Dendritic cell treated with granulocyte-macrophage colony-stimulating factor and Interleukin-4, amounts not matched to agents 40 ng/mL and 50 ng/mL, for 4 days (primary cell): ENCODE results near the gene PIERCE2.

Source experiments
- H3K27ac Mint-ChIP-seq: one replicate; pipeline ENCODE4 v1.8.0; 2022; ENCODE audit warnings: mild to moderate bottlenecking, mixed read lengths
- H3K27me3 Mint-ChIP-seq: one replicate; pipeline ENCODE4 v1.8.0; 2022; ENCODE audit warnings: mild to moderate bottlenecking, mixed read lengths
- H3K36me3 Mint-ChIP-seq: one replicate; pipeline ENCODE4 v1.8.0; 2022; ENCODE audit warnings: low read depth, mixed read lengths
- H3K4me1 Mint-ChIP-seq: one replicate; pipeline ENCODE4 v1.8.0; 2022; ENCODE audit warnings: low read depth, mixed read lengths
- H3K4me3 Mint-ChIP-seq: one replicate; pipeline ENCODE4 v1.8.0; 2022; ENCODE audit warnings: mild to moderate bottlenecking, moderate library complexity, mixed read lengths
- H3K9me3 Mint-ChIP-seq: one replicate; pipeline ENCODE4 v1.8.0; 2022; ENCODE audit warnings: mixed read lengths
- intact Hi-C: fragments of 100-400 bp; cut with micrococcal nuclease; formaldehyde crosslinking; loops from one replicate; pipeline ENCODE4 v1.15.0; 2022

The PIERCE2 gene

GRCh38 chr15:55457401-55458022 is 49.2 kb downstream of the PIERCE2 start:
- H3K4me3 Mint-ChIP-seq = no peak overlapping the region
- H3K36me3 Mint-ChIP-seq = no peaks in the 10 kb centered on the region
- H3K27me3 Mint-ChIP-seq = no peaks in the 10 kb centered on the region
- intact Hi-C loops = no loop called here
- H3K9me3 Mint-ChIP-seq = peaks cover 16% of the 10 kb centered on the region
- H3K4me1 Mint-ChIP-seq = no peaks in the 10 kb centered on the region
- H3K27ac Mint-ChIP-seq = no peak overlapping the region

- Mint-ChIP-seq H3K27me3 (no peaks in the 10 kb centered on the region), H3K9me3 (peaks cover 16% of the 10 kb centered on the region), H3K27ac (no peak overlapping the region), H3K4me1 (no peaks in the 10 kb centered on the region), H3K36me3 (no peaks in the 10 kb centered on the region), H3K4me3 (no peak overlapping the region)
- intact Hi-C loops = no loop called here
These were observed 53.2 kb downstream of the PIERCE2 start for GRCh38 chr15:55461447-55461846.

GRCh38 chr15:55468321-55468720 is 60.0 kb downstream of the PIERCE2 start:
- Mint-ChIP-seq H3K4me3 (no peak overlapping the region), H3K36me3 (no peaks in the 10 kb centered on the region), H3K9me3 (no peaks in the 10 kb centered on the region), H3K27ac (no peak overlapping the region), H3K27me3 (no peaks in the 10 kb centered on the region), H3K4me1 (no peaks in the 10 kb centered on the region)
- intact Hi-C loops = no loop called here
